Activated CD8-positive, alpha-beta T cell treated with anti-CD3 and anti-CD28 coated beads for 36 hours (primary cell): ENCODE results near the gene NDEL1. TPM values are rescaled to one million over a fixed set of nuclear protein-coding genes. Genes with fewer than 3 reads are reported as not detected.

Experiments used
- ATAC-seq: fragments of 200-7000 bp; cut with Tn5 transposase; one replicate; pipeline ENCODE4 v1.10.0; 2021; ENCODE audit warnings: mild to moderate bottlenecking, moderate library complexity
- CTCF ChIA-PET: fragments of 350-600 bp; sonication (Branson Sonifier 250); formaldehyde crosslinking; loops from one replicate; lab custom pipeline; 2021; ENCODE audit warnings: antibody characterized with exemption; lab: Charles Lee
- POLR2A ChIA-PET: fragments of 350-600 bp; sonication (Branson Sonifier 250); formaldehyde crosslinking; loops from one replicate; lab custom pipeline; 2021; ENCODE audit warnings: antibody characterized with exemption; lab: Charles Lee
- DNase-seq: peaks from one replicate; pipeline ENCODE4 v3.0.0-alpha.2; 2020
- H3K27ac Mint-ChIP-seq: one replicate; pipeline ENCODE4 v1.8.0; 2021; ENCODE audit warnings: mild to moderate bottlenecking, mixed read lengths
- H3K27me3 Mint-ChIP-seq: one replicate; pipeline ENCODE4 v1.8.0; 2021; ENCODE audit warnings: mixed read lengths
- H3K36me3 Mint-ChIP-seq: one replicate; pipeline ENCODE4 v1.8.0; 2021; ENCODE audit warnings: low read depth, mixed read lengths
- H3K4me1 Mint-ChIP-seq: one replicate; pipeline ENCODE4 v1.8.0; 2021; ENCODE audit warnings: low read depth, mixed read lengths
- H3K4me3 Mint-ChIP-seq: one replicate; pipeline ENCODE4 v1.8.0; 2021; ENCODE audit warnings: mild to moderate bottlenecking, moderate library complexity, mixed read lengths
- H3K9me3 Mint-ChIP-seq: one replicate; pipeline ENCODE4 v1.8.0; 2021; ENCODE audit warnings: mixed read lengths
- intact Hi-C: fragments of 100-400 bp; cut with micrococcal nuclease; formaldehyde crosslinking; loops from one replicate; pipeline ENCODE4 v1.10.0; 2022
- total RNA-seq, 2 experiments: library from RNA; stranded (reverse); gene quantifications; one replicate each; pipeline ENCODE4 v1.2.3, GENCODE V29; 2021
- TF ChIP-seq, protein P1 (sequence below): fragments of 200-600 bp; IDR thresholded peaks from one replicate; pipeline ENCODE4 v1.8.0; 2022; ENCODE audit warnings: antibody characterized with exemption, mild to moderate bottlenecking

The NDEL1 gene
- total RNA-seq, 2 experiments from 2014 or later = 48.1 to 53.9 TPM

DNA sequence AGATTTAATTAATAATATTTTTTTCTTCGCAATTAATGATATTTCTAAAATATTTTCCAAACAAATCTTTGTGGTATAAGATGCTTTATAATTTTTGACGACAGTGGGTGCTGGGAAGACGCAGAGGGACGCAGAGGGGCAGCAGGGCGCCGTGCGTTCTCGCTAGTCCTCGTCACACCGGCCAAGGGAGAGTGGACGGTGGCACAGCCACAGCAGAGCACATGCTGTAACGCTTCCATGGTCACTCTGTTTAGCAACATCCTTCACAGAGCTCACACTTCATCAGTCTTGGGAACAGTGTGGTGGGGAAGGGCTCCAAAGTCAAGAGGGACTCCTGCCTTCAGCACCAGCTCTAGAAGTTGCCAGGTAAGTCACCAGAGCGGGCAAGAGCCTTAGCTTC, 60.4 kb downstream of the NDEL1 start:
- H3K9me3 Mint-ChIP-seq = no peaks in the 10 kb centered on the region
- TF ChIP-seq, protein P1, sequence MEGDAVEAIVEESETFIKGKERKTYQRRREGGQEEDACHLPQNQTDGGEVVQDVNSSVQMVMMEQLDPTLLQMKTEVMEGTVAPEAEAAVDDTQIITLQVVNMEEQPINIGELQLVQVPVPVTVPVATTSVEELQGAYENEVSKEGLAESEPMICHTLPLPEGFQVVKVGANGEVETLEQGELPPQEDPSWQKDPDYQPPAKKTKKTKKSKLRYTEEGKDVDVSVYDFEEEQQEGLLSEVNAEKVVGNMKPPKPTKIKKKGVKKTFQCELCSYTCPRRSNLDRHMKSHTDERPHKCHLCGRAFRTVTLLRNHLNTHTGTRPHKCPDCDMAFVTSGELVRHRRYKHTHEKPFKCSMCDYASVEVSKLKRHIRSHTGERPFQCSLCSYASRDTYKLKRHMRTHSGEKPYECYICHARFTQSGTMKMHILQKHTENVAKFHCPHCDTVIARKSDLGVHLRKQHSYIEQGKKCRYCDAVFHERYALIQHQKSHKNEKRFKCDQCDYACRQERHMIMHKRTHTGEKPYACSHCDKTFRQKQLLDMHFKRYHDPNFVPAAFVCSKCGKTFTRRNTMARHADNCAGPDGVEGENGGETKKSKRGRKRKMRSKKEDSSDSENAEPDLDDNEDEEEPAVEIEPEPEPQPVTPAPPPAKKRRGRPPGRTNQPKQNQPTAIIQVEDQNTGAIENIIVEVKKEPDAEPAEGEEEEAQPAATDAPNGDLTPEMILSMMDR = no peak
- peaks cover 8% of the 10 kb centered on the region for H3K36me3 Mint-ChIP-seq
- CTCF ChIA-PET = interaction anchor here (1.3 kb wide), 1 partner anchor 86 kb away, joined by 3 read pairs; no protein-coding TSS in a partner anchor
- intact Hi-C loops = no loop called here
- H3K4me1 Mint-ChIP-seq = no peaks in the 10 kb centered on the region
- DNase-seq (no peak), ATAC-seq (no peak)
- H3K27ac Mint-ChIP-seq = no peak overlapping the region
- H3K4me3 Mint-ChIP-seq = no peak overlapping the region
- H3K27me3 Mint-ChIP-seq = no peaks in the 10 kb centered on the region
- POLR2A ChIA-PET = no interaction called here

DNA sequence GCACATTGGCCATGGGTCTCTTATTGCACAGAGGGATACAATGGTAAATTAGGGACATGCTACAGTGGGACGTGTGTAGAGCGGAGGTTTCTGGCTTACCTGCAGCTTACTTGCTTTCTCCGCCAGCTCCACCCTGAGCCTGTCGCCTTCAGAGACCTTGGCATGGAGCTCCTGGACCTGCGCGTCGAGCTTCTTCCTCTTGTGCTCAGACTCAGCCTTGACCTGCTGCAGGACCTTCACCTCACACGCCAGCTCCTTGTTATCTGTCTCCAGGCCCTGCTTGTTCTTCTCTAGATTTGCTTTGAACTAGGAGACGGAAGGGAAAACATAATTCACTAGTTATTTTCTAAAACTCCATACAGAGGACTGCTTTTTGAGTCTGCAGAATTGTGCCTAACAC, 63.5 kb downstream of the NDEL1 start:
- no peak overlapping the region for H3K27ac Mint-ChIP-seq
- no peak for DNase-seq
- H3K9me3 Mint-ChIP-seq = no peaks in the 10 kb centered on the region
- TF ChIP-seq, protein P1 = no peak
- no peak for ATAC-seq
- H3K4me1 Mint-ChIP-seq = no peaks in the 10 kb centered on the region
- no peaks in the 10 kb centered on the region for H3K27me3 Mint-ChIP-seq
- no peaks in the 10 kb centered on the region for H3K36me3 Mint-ChIP-seq
- intact Hi-C loops = no loop called here
- ChIA-PET POLR2A (no interaction called here), CTCF (no interaction called here)
- H3K4me3 Mint-ChIP-seq = no peak overlapping the region

- DNase-seq = no peak
- ATAC-seq = no peak
- no peaks in the 10 kb centered on the region for H3K9me3 Mint-ChIP-seq
- H3K27ac Mint-ChIP-seq = no peak overlapping the region
- intact Hi-C loops = no loop called here
- ChIA-PET POLR2A (no interaction called here), CTCF (no interaction called here)
- no peaks in the 10 kb centered on the region for H3K36me3 Mint-ChIP-seq
- no peaks in the 10 kb centered on the region for H3K27me3 Mint-ChIP-seq
- no peak overlapping the region for H3K4me3 Mint-ChIP-seq
- H3K4me1 Mint-ChIP-seq = no peaks in the 10 kb centered on the region
- TF ChIP-seq, protein P1 = no peak
These were observed 63.9 kb downstream of the NDEL1 start for GRCh38 chr17:8499614-8500013.

- H3K9me3 Mint-ChIP-seq = no peaks in the 10 kb centered on the region
- DNase-seq = no peak
- intact Hi-C loops = no loop called here
- TF ChIP-seq, protein P1 = no peak
- no peak overlapping the region for H3K4me3 Mint-ChIP-seq
- no peaks in the 10 kb centered on the region for H3K4me1 Mint-ChIP-seq
- no peaks in the 10 kb centered on the region for H3K27me3 Mint-ChIP-seq
- no peaks in the 10 kb centered on the region for H3K36me3 Mint-ChIP-seq
- H3K27ac Mint-ChIP-seq = no peak overlapping the region
- CTCF ChIA-PET = no interaction called here
- POLR2A ChIA-PET = no interaction called here
- no peak for ATAC-seq
These were observed 64.9 kb downstream of the NDEL1 start for GRCh38 chr17:8500609-8501008.

DNA sequence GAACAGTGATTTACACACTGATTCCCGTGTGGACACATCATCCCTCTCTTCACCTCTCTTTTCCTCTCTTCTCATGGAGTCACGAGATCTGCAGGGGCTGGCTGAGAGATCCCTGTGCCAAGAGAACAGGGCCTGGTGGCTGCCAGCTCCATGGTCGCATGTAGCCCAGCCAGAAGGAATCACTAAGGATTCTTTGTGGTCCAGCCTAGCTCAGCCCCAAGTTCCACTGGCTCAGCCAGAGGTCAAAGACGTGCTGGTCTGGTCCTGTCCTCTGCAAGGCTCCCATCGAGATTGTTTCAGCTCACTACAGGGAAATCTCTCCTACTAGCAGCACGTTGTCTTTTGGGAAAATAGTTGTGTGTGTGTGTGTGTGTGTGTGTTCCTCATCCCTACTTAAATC, 66.4 kb downstream of the NDEL1 start:
- CTCF ChIA-PET = no interaction called here
- intact Hi-C loops = no loop called here

More for the DNA sequence above, 66.4 kb downstream of the NDEL1 start:
- DNase-seq (no peak), ATAC-seq (no peak)
- H3K27me3 Mint-ChIP-seq = no peaks in the 10 kb centered on the region
- H3K4me1 Mint-ChIP-seq = no peaks in the 10 kb centered on the region
- no peaks in the 10 kb centered on the region for H3K36me3 Mint-ChIP-seq
- no peak overlapping the region for H3K27ac Mint-ChIP-seq
- no peaks in the 10 kb centered on the region for H3K9me3 Mint-ChIP-seq
- POLR2A ChIA-PET = no interaction called here
- TF ChIP-seq, protein P1 = no peak
- no peak overlapping the region for H3K4me3 Mint-ChIP-seq
